Mammary epithelial cell (primary cell): ENCODE results near the gene MBP.

Experiments used
- CTCF ChIP-seq, 2 donors: IDR thresholded peaks in 1 of 2; conservative IDR thresholded peaks in 1 of 2; 2 replicates each; pipeline ENCODE4 v1.5.1; 2011 to 2012; ENCODE audit warnings: inconsistent platforms in 2 of 2, low read length in 2 of 2, mild to moderate bottlenecking in 2 of 2, control low read depth in 1 of 2, low read depth in 1 of 2; ENCODE audit not compliant: insufficient read depth in 1 of 2; ENCODE audit errors: extremely low read depth in 1 of 2
- EZH2 ChIP-seq: IDR thresholded peaks from 2 replicates; pipeline ENCODE4 v1.6.1; 2012; ENCODE audit warnings: low read length, inconsistent platforms, borderline replicate concordance

- no peak for TF ChIP-seq CTCF (conservative IDR thresholded peaks at IDR 0.05 in 1 of 2, IDR thresholded peaks at IDR 0.05 in 1 of 2; ENCODE audit: extremely low read depth in 1 of 2, insufficient read depth in 1 of 2, low read depth in 1 of 2, low read length in 2 of 2)
- TF ChIP-seq EZH2 = no peak
These were observed 151.8 kb downstream of the MBP start for GRCh38 chr18:76980663-76981395.
